HUES6 (cell line): ENCODE results near the gene PEAK1.

Source experiments
- H3K27ac ChIP-seq: 2 replicates; pipeline ENCODE4 v1.7.0; 2013; ENCODE audit warnings: low read depth, mild to moderate bottlenecking, low read length, inconsistent platforms
- H3K27me3 ChIP-seq: 2 replicates; pipeline ENCODE4 v1.6.1; 2013; ENCODE audit warnings: low read length; ENCODE audit not compliant: control insufficient read depth, insufficient read depth
- H3K36me3 ChIP-seq: 2 replicates; pipeline ENCODE4 v1.6.1; 2013; ENCODE audit warnings: low read length; ENCODE audit not compliant: control insufficient read depth, insufficient read depth
- H3K4me1 ChIP-seq: 2 replicates; pipeline ENCODE4 v1.6.1; 2013; ENCODE audit warnings: low read length; ENCODE audit not compliant: control insufficient read depth, insufficient read depth
- H3K4me3 ChIP-seq: 2 replicates; pipeline ENCODE4 v1.5.1; 2013; ENCODE audit warnings: low read depth, low read length
- H3K9ac ChIP-seq: one replicate; pipeline ENCODE4 v1.6.1; 2013; ENCODE audit warnings: mild to moderate bottlenecking, low read length
- H3K9me3 ChIP-seq: 2 replicates; pipeline ENCODE4 v1.6.1; 2013; ENCODE audit warnings: low read depth, low read length; ENCODE audit not compliant: control insufficient read depth, insufficient read depth

Gene PEAK1

GRCh38 chr15:77069521-77070121 lies 350.3 kb downstream of the PEAK1 start:
- Histone ChIP-seq H3K9ac (peak overlapping the region; percentile 92), H3K4me1 (peaks cover 20% of the 10 kb centered on the region), H3K36me3 (peaks cover 3% of the 10 kb centered on the region; the same call in 1 of the 2 replicates), H3K27ac (no peak overlapping the region), H3K9me3 (no peaks in the 10 kb centered on the region), H3K4me3 (peak overlapping the region; percentile 92), H3K27me3 (no peaks in the 10 kb centered on the region)

GRCh38 chr15:77068633-77069032 lies 351.3 kb downstream of the PEAK1 start:
- Histone ChIP-seq H3K9me3 (no peaks in the 10 kb centered on the region), H3K36me3 (peaks cover 3% of the 10 kb centered on the region; the same call in 1 of the 2 replicates), H3K4me1 (peaks cover 24% of the 10 kb centered on the region), H3K27ac (no peak overlapping the region), H3K4me3 (no peak overlapping the region), H3K9ac (no peak overlapping the region), H3K27me3 (no peaks in the 10 kb centered on the region)

GRCh38 chr15:77067691-77068367 lies 352.1 kb downstream of the PEAK1 start:
- H3K4me3 ChIP-seq = no peak overlapping the region
- no peak overlapping the region for H3K9ac ChIP-seq
- no peak overlapping the region for H3K27ac ChIP-seq
- peaks cover 3% of the 10 kb centered on the region; the same call in 1 of the 2 replicates for H3K36me3 ChIP-seq
- no peaks in the 10 kb centered on the region for H3K9me3 ChIP-seq
- peaks cover 24% of the 10 kb centered on the region for H3K4me1 ChIP-seq
- H3K27me3 ChIP-seq = no peaks in the 10 kb centered on the region

- H3K27ac ChIP-seq = no peak overlapping the region
- no peaks in the 10 kb centered on the region for H3K9me3 ChIP-seq
- no peaks in the 10 kb centered on the region for H3K27me3 ChIP-seq
- peaks cover 24% of the 10 kb centered on the region for H3K4me1 ChIP-seq
- H3K9ac ChIP-seq = no peak overlapping the region
- H3K4me3 ChIP-seq = no peak overlapping the region
- peaks cover 3% of the 10 kb centered on the region; the same call in 1 of the 2 replicates for H3K36me3 ChIP-seq
Measured at GRCh38 chr15:77066971-77067690, 352.8 kb downstream of the PEAK1 start.

- Histone ChIP-seq H3K9ac (no peak overlapping the region), H3K27me3 (no peaks in the 10 kb centered on the region), H3K4me1 (peaks cover 19% of the 10 kb centered on the region), H3K36me3 (peaks cover 3% of the 10 kb centered on the region; the same call in 1 of the 2 replicates), H3K4me3 (no peak overlapping the region), H3K9me3 (no peaks in the 10 kb centered on the region), H3K27ac (no peak overlapping the region)
Measured at GRCh38 chr15:77064539-77065308, 355.2 kb downstream of the PEAK1 start.

- Histone ChIP-seq H3K4me1 (peaks cover 15% of the 10 kb centered on the region), H3K4me3 (no peak overlapping the region), H3K27me3 (no peaks in the 10 kb centered on the region), H3K27ac (no peak overlapping the region), H3K9ac (no peak overlapping the region), H3K36me3 (peaks cover 3% of the 10 kb centered on the region; the same call in 1 of the 2 replicates), H3K9me3 (no peaks in the 10 kb centered on the region)
Measured at GRCh38 chr15:77064063-77064462, 355.8 kb downstream of the PEAK1 start.

- no peak overlapping the region for H3K9ac ChIP-seq
- H3K4me3 ChIP-seq = no peak overlapping the region
- no peak overlapping the region for H3K27ac ChIP-seq
- no peaks in the 10 kb centered on the region for H3K36me3 ChIP-seq
- H3K27me3 ChIP-seq = no peaks in the 10 kb centered on the region
- peaks cover 15% of the 10 kb centered on the region for H3K4me1 ChIP-seq
- no peaks in the 10 kb centered on the region for H3K9me3 ChIP-seq
Measured at GRCh38 chr15:77063249-77063648, 356.7 kb downstream of the PEAK1 start.

GRCh38 chr15:77060546-77060945 lies 359.4 kb downstream of the PEAK1 start:
- no peak overlapping the region for H3K4me3 ChIP-seq
- H3K36me3 ChIP-seq = no peaks in the 10 kb centered on the region
- no peaks in the 10 kb centered on the region for H3K9me3 ChIP-seq
- H3K4me1 ChIP-seq = peaks cover 18% of the 10 kb centered on the region
- no peaks in the 10 kb centered on the region for H3K27me3 ChIP-seq
- H3K9ac ChIP-seq = no peak overlapping the region
- no peak overlapping the region for H3K27ac ChIP-seq

- Histone ChIP-seq H3K36me3 (no peaks in the 10 kb centered on the region), H3K4me1 (peaks cover 18% of the 10 kb centered on the region), H3K4me3 (no peak overlapping the region), H3K27me3 (no peaks in the 10 kb centered on the region), H3K27ac (no peak overlapping the region), H3K9ac (no peak overlapping the region), H3K9me3 (no peaks in the 10 kb centered on the region)
Measured at GRCh38 chr15:77059786-77060361, 360.0 kb downstream of the PEAK1 start.

- Histone ChIP-seq H3K9ac (no peak overlapping the region), H3K4me3 (no peak overlapping the region), H3K4me1 (peaks cover 18% of the 10 kb centered on the region), H3K27ac (no peak overlapping the region), H3K36me3 (no peaks in the 10 kb centered on the region), H3K9me3 (no peaks in the 10 kb centered on the region), H3K27me3 (no peaks in the 10 kb centered on the region)
Measured at GRCh38 chr15:77058468-77058867, 361.4 kb downstream of the PEAK1 start.
